ENCODE results near the gene MS4A4E.
"Not testable (repeated sequence)": the region's sequence is repeated elsewhere in the genome, so short reads cannot be mapped to it uniquely, and the experiment has no call there.

The MS4A4E gene

DNA sequence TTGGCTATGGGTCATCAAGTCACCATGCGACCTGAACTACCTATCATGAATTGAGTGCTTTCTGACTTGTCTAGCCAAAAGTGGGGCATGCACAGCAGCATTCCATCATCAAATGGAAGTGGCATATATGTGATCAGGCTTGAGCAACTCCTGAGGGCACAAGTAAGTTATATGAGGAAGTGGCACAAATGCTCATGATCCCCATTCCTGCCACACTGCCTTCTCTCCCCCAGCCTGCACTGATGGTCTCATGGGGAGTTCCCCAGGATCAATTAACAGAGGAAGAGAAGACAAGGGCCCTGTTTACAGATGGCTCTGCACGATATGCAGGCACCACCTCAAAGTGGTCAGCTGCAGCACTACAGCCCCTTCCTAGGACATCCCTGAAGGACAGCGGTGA, 21.8 kb downstream of the MS4A4E start:
- DNase-seq: no peak

DNA sequence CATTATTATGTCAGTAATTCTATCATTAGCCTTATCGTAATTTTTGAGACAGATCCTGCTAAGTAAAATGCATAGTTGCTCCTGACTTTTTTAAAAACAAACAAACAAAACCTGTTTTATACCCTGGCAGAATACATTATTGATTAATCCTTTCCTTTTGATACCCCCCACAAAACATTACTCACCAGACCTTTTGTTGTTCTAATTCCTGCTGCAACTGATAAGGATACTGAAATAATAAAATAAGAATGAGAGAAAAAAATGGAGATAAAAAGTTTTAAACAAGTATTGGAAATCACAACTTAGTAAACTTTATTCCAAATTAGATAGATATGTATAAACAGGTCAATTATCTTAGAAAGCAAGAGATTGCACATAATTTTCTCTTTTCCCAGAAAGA, 28.6 kb downstream of the MS4A4E start:
- DNase-seq: no peak

DNA sequence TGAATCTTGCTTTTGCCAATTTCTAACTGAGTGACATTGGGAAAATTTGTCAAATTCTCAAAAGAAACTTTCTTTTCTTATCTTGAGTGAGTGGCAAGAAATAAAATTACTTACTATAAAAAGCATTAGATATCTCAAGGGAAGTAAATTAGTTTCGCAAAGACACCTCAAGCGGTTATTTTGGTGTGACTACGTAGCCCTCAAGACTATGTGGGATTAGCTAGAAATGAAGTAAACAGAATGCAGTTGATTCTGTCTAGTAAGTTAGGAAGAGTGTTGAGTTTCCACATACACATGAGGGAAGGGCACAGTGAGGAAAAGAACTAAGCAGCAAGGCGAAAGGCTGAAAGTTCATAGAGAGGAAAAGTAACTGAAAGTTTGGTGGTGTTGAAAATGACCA, 31.7 kb downstream of the MS4A4E start:
- no peak for DNase-seq

DNA sequence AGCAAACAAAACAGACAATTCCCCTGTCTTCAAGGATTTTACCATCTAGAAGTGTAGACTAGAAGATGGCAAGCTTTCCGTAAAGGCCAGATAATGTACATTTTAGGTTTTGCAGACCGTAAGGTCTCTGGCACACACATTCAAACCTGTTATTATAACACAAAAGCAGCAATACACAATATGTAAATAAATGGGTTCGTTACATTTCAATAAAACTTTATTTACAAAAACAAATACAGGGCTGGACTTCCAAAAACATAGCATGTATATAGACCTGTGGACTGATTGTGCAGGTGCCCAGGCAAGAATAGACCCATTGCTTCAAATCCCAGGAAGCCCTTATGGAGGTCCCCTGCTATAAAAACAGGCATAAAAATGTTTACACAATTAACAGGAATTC, 33.0 kb downstream of the MS4A4E start:
- DNase-seq: no peak

DNA sequence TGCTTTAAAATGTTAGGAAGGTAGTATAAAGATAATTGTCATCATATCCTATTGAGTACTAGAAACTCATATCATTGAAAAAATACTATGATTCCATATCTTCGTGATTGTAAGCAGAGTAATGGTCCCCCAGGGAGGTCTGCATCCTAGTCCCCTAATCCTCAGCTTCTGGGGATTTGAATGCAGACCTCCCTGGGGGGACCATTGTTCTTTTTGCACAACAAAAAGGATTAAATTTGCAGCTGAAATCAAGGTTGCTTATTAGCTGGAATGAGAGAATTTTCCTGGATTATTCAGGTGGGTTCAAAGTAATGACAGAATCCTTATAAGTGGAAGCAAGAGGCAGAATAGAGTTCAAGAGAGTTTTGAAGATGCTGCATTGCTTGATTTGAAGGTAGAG, 34.0 kb downstream of the MS4A4E start:
- no peak for DNase-seq

DNA sequence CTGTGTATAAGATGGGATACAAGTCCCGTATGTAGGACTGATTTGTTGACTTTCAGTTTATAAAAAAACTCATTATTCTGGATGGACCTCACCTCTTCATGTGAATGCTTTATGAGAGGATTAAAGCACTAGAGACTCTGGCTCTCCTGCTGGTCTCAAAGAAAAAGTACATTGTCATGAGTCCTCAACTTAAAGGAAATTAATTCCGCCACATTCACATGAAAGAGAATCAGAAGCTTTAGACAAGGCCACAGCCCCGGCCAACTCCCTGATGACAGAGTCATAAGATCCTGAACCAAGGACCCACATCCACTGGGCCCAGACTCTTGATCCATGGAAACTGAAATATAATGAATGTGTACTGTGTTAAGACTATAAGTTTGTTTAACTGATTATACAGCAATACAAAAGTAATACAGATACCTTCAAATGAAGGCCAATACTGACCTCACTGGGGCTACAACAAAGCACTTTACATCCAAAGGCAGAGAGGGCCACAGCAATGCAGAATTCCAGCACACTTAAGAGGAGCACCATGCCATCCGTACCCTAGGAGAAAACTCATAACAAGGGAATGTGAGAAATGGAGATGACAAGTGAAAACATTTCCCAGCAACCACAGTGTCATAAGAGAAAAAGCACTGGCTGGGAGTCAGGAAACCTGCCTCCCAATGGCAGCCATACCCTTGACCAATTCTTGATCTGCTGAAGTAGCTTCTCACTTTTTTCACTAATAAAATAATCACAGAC, 34.6 kb downstream of the MS4A4E start:
- DNase-seq: no peak

DNA sequence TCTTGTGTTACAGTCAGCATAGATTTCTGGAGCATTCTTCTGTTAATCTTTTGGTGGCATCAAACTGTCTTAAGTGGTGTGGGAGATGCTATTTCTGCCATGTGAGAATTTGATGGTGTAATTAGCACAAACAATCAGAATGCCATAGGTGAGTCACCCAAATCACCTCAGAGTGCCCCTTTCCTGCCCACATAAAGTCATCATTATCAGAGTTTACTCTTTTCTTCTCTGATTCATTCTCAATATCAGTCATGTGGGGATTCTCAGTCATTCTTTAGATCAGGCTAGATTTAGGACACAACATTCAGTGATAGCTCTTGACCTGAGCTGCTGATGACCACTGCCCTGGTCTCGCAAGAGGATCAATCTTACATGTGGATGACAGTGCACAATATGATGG, 36.3 kb downstream of the MS4A4E start:
- DNase-seq: no peak

DNA sequence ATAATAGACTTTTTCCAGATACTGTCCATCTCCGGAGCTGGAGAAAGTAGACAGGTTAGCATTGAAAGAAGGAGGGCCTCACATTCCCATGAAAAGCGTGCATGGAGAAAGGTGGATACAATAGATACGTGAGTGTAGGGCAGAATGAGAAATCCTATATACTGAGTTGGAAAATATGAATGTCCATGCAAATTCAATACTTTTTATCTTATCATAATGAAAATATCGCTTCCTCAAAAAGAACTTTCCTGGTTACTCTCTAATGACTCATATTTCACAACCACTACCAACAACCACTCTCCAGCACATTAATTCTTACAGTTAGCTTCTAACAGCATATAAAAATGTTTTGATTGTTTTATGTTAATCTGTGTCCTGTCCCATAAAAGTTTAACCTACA, 38.0 kb downstream of the MS4A4E start:
- DNase-seq: no peak

DNA sequence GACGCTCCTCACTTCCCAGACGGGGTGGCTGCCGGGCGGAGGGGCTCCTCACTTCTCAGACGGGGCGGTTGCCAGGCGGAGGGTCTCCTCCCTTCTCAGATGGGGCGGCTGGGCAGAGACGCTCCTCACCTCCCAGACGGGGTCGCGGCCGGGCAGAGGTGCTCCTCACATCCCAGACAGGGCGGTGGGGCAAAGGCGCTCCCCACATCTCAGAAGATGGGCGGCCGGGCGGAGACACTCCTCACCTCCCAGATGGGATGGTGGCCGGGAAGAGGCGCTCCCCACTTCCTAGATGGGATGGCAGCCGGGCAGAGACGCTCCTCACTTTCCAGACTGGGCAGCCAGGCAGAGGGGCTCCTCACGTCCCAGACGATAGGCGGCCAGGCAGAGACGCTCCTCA, 41.6 kb downstream of the MS4A4E start:
- DNase-seq: not testable (repeated sequence)

DNA sequence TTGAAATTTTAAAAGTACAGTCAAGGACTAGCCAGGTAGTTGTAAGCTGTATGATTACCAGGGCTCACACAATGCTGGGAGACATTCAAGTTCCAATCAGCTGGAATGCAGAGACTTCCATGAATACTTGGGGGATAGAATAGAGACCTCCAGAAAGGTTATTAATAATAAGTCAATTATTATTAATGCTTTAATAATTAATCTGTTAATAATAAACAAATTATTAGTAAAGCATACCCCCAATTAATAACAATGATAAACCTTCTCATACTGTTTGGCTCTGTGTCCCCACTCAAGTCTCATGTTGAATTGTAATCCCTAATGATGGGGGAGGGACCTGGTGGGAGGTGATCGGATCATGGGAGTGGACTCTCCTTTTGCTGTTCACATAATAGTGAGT, 45.5 kb downstream of the MS4A4E start:
- DNase-seq: no peak

DNA sequence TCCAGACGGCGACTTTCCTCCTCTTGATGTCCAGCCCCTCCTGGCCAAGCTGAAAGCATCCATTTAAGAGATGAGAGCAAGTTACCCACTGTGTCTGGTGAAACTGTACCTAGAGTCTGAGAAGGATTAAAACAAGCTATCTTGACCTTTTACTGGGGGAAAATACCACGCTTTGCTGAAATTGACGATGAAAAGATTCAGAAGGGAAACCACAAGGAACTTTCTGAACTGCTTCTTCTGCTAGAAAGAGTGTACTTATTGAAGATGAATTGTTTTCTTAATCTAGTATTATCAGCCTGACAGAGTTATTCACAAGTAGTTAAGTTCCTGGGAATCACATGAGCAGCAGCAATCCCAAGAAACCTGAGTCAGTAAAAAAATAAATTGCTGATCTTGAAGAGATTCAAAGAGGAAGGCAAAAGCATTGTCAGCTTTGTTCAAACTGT, 47.0 kb downstream of the MS4A4E start:
- DNase-seq: no peak

DNA sequence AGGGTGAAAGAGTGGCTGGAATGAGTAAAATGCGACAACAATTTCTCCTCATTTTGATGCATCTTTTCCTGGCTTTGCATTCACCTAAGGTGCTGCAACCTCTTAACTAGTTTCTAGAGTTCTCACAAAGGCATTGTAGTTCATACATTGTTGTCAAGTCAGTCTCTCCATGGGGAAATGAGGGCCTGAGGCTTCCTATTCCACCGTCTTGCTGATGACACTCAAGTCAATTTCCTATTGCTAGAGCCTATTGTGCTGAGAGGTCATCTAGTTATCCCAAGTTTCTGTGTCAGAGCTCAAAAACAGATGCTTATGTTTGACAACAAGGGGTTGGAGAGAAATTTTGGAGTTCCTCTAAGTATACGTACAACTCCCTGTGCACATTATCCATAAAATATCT, 48.4 kb downstream of the MS4A4E start:
- DNase-seq: no peak

DNA sequence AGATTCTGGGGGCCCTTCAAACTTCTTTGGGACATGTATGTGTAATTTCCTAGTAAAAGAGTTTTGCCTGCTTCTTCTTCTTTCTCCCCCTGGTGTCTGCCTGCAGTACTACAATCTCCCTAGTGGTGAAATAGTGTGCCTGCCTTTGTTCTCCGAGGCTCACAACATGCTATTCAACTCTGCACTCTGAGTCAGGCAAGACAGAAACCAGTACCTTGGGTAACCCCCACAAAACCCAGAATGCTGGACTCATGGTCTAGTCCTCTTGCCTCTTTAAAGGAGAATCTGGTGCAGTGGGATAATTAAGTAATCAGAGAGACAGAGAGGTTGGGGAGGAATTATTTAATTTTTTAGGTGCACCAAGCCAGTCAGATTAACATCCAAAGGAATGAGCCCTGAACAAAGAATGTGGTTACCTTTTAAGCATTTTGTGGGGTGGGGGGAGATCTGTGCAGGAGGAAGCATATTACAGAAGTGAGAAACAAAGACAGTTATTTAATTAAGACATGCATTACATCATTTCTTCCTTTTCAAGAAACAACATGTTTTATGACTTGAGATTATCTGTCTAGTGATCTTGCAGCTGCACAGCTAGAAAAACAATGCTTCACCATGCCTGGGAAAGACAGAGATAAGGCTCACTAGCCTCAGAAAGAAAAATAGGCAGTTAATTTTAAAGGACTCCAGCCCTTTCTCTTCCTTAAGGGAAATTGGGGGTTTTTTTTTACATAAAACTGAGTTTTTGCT, 49.1 kb downstream of the MS4A4E start:
- DNase-seq: peak; percentile 21

DNA sequence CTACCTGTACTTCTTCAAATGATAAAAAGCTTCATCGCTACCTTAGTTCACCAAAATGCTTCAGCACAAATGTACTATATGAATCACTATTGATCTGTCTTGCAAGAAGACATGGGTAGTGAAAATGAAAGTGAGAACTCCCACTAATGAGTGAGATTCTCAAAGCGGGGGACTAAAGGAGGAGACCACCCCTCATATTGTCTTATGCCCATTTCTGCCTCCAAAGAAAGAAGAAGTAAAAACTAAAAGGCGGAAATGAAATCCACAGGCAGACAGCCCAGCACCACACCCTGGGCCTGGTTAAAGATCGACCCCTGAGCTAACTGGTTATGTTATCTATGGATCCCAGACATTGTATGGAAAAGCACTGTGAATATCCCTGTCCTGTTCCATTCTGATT, 50.4 kb downstream of the MS4A4E start:
- DNase-seq: not testable (repeated sequence)

DNA sequence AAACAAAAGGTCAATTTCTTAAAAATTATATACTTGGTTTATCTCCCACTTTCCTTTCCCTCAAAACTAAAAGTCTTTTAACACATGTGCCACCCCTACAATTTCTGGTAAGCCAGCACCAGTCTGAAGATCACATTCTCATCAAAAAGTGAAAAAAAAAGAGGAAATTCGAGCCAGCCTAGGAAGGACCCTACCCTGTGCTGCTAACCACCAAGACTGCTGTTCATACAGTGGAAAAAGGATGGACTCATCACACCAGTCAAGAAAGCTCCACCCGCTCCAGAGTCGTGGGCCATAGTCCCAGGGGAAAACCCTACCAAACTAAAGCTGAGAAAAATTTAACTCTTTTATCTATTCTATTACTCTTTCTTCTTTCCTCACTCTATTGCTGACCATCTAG, 54.5 kb downstream of the MS4A4E start:
- not testable (repeated sequence) for DNase-seq

DNA sequence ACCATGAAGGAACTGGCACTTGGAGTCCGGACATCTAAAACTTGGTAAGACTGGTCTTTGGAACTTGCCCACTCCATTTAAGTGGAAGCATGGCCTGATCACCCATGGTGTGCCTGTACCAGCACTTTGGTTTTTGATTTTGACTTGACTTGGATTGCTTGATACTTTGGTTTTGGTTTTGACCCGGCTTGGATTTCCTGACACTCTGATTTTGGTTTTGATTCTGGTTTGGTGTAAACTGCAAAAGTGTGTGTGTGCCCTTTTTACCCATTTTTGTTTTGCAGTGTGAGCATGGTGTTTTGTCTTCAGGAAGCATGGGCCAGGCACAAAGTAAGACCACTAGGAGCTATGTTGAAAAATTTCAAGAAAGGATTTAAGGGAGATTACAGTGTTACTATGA, 56.8 kb downstream of the MS4A4E start:
- DNase-seq: not testable (repeated sequence)

DNA sequence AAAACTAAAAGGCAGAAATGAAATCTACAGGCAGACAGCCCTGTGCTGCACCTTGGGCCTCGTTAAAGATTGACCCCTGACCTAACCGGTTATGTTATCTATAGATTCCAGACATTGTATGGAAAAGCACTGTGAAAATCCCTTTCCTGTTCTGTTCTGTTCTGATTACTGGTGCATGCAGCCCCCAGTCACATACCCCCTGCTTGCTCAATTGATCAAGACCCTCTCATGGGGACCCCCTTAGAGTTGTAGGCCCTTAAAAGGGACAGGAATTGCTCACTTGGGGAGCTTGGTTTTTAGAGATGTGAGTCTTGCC, 57.5 kb downstream of the MS4A4E start:
- not testable (repeated sequence) for DNase-seq

DNA sequence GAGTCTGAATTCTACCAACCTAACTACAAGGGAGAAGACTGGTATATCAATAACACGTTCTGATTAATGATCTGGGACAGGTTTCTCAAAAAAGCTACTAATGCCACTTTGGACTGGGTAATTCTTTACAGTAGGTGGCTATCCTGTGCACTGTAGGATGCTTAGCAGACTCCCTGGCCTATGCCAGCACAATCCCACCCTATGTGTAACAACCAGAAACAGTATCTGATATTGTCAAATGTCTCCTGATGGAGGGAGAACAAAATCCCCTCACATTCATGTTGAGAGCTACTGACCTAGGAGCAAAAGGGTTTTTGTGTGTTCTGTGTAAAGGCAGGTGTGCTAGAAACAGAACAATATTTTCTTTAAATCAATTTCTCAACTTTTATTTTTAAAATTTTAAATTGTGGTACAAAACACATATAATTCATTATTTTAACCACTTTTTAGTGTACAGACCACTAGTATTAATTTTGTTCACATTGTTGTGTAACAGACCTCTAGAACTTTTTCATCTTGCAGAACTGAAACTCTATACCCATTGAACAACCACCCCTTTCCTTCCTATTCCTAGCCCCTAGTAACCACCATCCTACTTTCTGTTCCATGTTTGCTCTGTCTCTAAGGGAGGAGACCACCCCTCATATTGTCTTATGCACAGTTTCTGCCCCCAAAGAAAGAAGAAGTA, 58.0 kb downstream of the MS4A4E start:
- DNase-seq: no peak

DNA sequence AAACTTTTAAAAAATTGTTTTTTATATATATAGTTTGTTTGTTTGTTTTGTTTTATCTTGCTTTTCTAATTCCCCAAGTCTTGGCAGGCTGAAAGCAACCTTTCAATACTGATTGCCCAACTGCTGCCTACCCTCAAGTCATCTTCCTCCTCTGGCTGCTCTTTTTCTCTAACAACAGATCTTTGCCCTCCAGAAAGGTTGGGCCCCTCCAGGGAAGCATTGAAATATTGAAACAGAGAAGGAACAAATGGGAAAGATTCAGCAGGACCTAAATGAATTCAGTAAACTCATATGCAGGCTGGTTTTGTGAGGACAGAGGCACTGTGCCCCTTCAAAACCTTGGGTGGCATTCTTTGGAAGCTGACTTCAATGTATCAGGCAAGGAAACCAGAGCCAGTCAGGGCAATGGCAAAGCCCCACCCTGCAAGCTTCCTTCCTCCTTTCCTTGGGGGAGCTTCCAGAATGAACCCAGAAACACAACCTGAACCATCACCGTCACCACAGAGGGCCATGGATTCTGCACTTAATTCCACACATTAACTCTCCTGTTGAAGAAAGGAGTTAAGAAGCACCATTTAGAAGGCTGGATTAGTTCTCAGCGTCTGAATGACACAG, 59.2 kb downstream of the MS4A4E start:
- DNase-seq: no peak

DNA sequence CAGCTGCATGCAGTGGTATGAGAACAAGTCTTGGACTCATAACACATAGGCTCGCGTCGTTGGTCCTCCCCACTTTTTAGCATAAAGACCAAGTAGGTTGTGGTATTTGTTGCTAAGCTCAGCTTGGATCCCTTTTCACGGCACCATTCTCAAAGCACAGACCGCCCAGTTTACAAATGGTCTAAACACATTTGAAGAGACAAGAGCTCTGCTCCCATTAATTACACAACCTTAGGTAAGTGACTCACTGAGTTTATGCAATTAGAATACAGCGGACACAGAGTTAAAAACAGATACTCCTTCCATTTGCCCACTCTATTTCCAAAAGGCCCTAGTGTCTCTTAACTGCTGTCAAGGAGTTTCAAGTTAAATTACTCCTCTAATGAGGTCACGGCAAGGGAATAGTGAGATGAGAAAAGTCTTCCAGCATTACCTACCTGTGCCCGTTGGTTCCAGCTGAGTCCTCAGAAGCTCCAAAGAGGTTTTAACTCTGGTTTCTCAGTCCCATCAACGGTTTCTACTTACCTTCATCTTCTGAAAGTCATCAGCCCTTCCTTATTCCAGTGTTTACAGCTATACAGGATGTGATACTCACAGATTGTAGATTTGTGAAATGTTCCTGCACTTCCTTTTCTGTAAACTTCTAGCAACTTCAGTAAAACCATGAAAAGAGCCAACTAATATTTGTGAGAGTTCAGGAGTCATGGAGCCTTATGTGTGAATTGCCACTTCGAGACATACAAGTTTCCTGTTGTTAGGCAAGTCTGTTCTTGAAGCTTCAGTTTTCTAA, 60.2 kb downstream of the MS4A4E start, which contains the start of gene MS4A6A:
Gene MS4A6A, minus strand, starts transcription at position 543 of the 790 bp plus-strand sequence. CDS start 1,356 bp downstream, outside the sequence.
- DNase-seq: no peak

DNA sequence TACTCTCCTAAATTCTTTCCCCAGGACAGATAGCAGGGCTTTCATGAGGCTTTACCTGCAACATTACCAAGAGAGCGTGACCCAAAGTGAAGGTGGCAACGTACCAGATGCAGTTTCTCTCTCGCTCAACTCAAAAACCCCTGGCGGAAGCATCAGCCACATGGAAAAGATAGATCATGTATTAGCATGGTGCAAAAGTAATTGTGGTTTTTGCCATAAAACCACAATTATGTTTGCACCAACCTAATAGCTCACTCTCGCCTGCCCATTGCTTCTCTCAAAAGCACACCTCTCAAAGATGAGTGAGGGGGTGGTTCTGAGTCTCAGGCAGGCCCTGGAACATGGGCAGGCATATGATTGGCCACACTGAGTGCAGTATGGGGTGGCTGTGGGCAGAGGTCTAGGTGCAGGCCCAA, 67.1 kb downstream of the MS4A4E start:
- no peak for DNase-seq

DNA sequence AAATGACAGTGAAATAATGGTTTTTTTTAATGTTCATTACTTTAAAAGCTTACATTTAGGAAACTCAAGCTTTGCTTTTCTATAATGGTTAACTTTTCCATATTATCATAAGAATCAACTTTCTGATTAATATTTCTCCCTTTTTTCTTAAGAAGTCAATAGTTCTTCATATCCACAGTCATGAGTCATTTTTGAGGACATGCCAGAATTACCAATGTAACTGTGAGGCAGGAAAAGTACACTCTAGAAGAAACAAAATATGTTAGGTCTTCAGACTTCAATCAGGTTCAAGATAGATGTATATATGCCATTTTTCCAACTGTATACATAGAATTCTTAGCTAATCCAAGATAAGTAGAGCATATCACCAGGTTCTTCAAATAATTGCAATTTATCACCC, 70.9 kb downstream of the MS4A4E start:
- no peak for DNase-seq

DNA sequence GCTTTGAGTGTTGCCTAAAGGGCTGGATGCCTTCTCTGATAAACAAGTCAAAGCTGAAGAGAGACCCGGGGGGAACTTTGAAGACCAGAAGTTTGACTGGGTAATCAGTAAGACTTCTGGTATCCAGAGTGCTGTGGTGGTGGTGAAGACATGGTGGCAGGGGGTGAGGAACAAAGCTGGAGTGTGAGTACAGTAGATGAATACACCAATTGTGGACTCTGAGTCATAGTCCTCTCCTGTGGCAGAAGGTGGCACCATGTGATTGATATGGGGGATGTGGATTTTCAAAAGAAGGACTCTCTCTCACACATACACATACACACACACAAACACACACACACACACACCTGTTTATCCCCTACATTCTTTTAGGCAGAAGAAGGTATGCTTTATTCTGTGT, 72.4 kb downstream of the MS4A4E start:
- no peak for DNase-seq

All from NCI-H146 (cell line).